Measurements from ENCODE around the gene MDK. TPM values are rescaled to one million over a fixed set of nuclear protein-coding genes. Genes with fewer than 3 reads are reported as not detected.

Gene MDK
- total RNA-seq, 1 experiment from 2014 or later = 286 TPM

- H3K4me1 ChIP-seq (ENCODE audit: control insufficient read depth in 1 of 2, insufficient read depth in 2 of 2, low read length in 2 of 2) = no peaks in the 10 kb centered on the region
- H3K36me3 ChIP-seq (ENCODE audit: control insufficient read depth in 1 of 2, insufficient read depth in 2 of 2, low read length in 2 of 2) = no peaks in the 10 kb centered on the region; a peak in 2 of 4 replicates
- TF ChIP-seq CTCF (IDR thresholded peaks at IDR 0.05 in 2 of 3, conservative IDR thresholded peaks at IDR 0.05 in 1 of 3; ENCODE audit: borderline replicate concordance in 1 of 3, insufficient read depth in 1 of 3, low read depth in 2 of 3, low read length in 2 of 3) (no peak), REST (IDR thresholded peaks at IDR 0.05; ENCODE audit: low read depth) (no peak), YY1 (IDR thresholded peaks at IDR 0.05; ENCODE audit: extremely low read depth, insufficient replicate concordance, low read depth, low read length) (no peak), ZFX (IDR thresholded peaks at IDR 0.05) (no peak), SIN3A (IDR thresholded peaks at IDR 0.05; ENCODE audit: low read depth) (no peak), ZNF274 (IDR thresholded peaks at IDR 0.05; ENCODE audit: low read depth, low read length) (no peak), TCF7L2 (IDR thresholded peaks at IDR 0.05; ENCODE audit: borderline replicate concordance, extremely low read depth, insufficient read depth, insufficient read length) (no peak), EZH2 (IDR thresholded peaks at IDR 0.05) (no peak), MAX (IDR thresholded peaks at IDR 0.05) (no peak), FOSL1 (IDR thresholded peaks at IDR 0.05; ENCODE audit: low read depth) (no peak), SP1 (IDR thresholded peaks at IDR 0.05; ENCODE audit: low read depth) (no peak), EGR1 (IDR thresholded peaks at IDR 0.05; ENCODE audit: low read depth) (no peak), JUND (IDR thresholded peaks at IDR 0.05) (no peak), ZBTB33 (IDR thresholded peaks at IDR 0.05; ENCODE audit: extremely low read depth, insufficient replicate concordance, low read length) (no peak), EZH2phosphoT487 (IDR thresholded peaks at IDR 0.05; ENCODE audit: borderline replicate concordance) (no peak), POLR2A (IDR thresholded peaks at IDR 0.05; ENCODE audit: borderline replicate concordance, extremely low read depth, insufficient read depth, insufficient read length) (no peak)
- RAD21 ChIA-PET (ENCODE audit: low non-redundant PET in 1 of 2, low total read pairs in 2 of 2, uncharacterized antibody in 2 of 2, unreplicated experiment in 2 of 2) = no interaction called here
- H3K4me3 ChIP-seq (replicated peaks in 1 of 2; ENCODE audit: low read depth in 1 of 2, low read length in 2 of 2) = no peak overlapping the region
- ATAC-seq (no peak), DNase-seq (ENCODE audit: low read depth, low spot score) (no peak)
- no peak overlapping the region for H3K4me2 ChIP-seq (ENCODE audit: low read length)
- H3K9me2 ChIP-seq (ENCODE audit: insufficient read depth) = no peaks in the 10 kb centered on the region
- H2AFZ ChIP-seq (ENCODE audit: low read depth, low read length, poor library complexity, severe bottlenecking) = no peak overlapping the region
- CTCF ChIA-PET = no interaction called here
- BruUV-seq (replicated peaks) = no TSS peak
- POLR2A ChIA-PET = no interaction called here
- H3K27ac ChIP-seq (ENCODE audit: low read depth, low read length) = no peak overlapping the region
- no peaks in the 10 kb centered on the region for H4K20me1 ChIP-seq (ENCODE audit: insufficient read depth)
- H3K27me3 ChIP-seq (ENCODE audit: insufficient read depth, low read length) = no peaks in the 10 kb centered on the region
- H3K9ac ChIP-seq (ENCODE audit: low read length) = no peak overlapping the region
- H3K79me2 ChIP-seq (ENCODE audit: insufficient read depth, low read length) = no peaks in the 10 kb centered on the region
- H3K9me3 ChIP-seq (ENCODE audit: control insufficient read depth in 1 of 2, insufficient read depth in 1 of 2, low read depth in 1 of 2, low read length in 2 of 2) = no peaks in the 10 kb centered on the region
- intact Hi-C loops (cut with micrococcal nuclease) = no loop called here
These were observed 41.1 kb downstream of the MDK start for GRCh38 chr11:46422588-46422987.
